NOMO-1 (cell line): ENCODE results near the gene HSPA1A.
"Not testable (repeated sequence)": the region's sequence is repeated elsewhere in the genome, so short reads cannot be mapped to it uniquely, and the experiment has no call there.

Experiments used
- DNase-seq, 2 experiments: peaks; one replicate each; lab custom pipeline; 2025; ENCODE audit not compliant: unreplicated experiment in 2 of 2; lab: John Stamatoyannopoulos, UW

Gene HSPA1A

DNA sequence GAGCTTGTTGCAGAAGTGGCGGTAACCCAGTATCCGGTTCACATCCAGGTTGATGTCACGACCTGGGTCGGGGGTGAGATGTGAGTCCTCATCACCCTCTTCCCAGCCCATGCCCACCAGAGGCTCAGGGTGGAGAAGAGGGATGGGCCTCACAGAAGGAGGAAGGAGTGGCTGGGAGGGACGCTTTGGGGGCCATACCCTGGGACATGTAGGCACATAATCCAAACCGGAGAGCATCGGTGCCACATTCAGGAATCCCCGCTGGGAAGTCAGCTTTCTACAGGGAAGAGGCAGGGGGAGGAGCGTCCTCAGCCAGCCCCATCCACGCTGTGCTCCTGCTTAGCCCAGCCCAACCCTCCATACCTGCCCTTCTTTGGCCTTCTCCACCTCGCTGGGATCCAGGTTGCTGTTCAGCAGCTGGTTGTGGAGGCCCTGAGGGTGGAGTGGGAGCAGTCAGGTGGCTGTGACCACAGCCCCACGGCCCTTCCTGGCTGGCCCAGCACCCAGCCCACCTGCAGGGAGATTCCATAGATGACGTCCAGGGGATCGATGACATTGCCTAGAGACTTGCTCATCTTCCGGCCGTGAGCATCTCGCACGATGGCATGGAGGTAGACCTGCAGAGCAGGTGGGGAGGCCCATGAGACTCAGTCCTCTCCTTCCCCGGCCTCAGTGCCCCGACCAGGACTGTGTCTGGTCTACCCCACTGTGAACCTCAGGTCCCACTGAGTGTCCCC, 34.7 kb upstream of the HSPA1A start:
- DNase-seq: no peak

DNA sequence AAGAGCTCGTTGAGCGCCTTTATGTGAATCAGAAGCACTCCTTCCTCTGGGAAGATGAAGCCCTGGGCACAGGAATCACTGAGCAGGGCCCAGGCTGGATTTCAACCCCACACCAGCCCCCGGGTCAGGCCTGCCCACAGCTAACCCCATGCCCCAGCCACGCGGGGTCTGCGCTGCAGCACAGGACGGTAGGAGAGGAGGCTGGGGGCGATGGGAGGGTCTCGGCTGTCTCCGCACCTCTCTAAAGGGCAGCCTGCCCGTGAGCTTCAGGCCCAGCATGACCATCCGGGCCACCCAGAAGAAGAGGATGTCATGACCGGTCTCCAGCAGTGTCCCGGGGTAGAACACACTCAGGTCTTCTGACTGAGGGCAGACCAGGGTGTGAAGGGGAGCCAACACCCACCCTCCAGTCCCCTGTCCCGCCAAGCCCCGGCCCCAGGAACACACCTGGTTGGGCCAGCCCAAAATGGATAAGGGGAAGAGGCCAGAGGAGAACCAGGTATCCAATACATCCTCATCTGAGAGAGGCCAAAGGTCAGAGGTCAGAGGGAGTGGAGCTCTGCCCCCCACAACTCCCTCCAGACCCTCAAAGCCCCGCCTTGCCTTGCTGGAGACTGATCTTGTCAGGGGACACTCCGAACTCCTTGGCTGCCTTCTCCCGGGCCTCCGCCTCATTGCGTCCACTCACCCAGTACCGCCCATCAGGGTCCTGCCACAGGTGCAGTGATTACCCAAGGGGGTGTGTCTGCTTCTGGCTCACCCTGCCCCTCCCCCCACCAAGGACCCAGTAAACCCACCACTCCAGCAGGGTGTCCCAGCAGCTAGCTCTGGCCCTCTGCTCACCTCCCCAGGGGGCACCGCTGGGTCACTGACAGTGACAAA, 33.9 kb upstream of the HSPA1A start:
- no peak for DNase-seq

DNA sequence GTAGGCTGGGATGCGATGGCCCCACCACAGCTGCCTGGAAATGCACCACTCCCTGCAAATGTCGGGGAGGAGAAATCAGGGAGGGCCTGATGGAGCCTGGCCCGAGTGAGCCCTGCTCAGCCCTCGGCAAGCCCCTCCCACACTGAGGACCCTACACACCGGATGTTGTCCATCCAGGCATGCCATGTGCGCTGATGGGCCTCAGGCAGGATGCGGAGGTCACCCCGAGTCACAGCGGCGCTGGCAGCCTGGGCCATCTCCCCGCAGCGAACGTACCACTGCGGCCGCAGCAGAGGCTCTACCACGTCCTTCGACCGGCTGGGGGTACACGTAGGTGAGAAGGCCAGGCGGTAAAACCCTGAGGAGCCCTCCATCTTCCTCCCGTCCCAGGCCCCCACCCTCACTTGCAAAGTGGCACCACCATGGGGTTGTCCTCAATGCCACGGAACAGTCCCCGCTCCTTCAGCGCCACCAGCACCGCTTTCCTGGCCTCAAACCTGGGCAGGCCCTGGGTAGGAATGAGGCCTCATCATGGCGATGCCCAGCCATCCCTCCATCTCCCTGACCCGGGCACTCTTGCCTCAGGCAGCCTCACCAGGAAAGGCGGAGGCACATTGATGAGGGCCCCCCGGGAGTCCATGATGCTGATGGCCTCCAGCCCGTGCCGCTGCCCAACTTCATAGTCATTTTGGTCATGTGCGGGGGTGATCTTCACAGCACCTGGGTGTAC, 33.1 kb upstream of the HSPA1A start:
- no peak for DNase-seq

DNA sequence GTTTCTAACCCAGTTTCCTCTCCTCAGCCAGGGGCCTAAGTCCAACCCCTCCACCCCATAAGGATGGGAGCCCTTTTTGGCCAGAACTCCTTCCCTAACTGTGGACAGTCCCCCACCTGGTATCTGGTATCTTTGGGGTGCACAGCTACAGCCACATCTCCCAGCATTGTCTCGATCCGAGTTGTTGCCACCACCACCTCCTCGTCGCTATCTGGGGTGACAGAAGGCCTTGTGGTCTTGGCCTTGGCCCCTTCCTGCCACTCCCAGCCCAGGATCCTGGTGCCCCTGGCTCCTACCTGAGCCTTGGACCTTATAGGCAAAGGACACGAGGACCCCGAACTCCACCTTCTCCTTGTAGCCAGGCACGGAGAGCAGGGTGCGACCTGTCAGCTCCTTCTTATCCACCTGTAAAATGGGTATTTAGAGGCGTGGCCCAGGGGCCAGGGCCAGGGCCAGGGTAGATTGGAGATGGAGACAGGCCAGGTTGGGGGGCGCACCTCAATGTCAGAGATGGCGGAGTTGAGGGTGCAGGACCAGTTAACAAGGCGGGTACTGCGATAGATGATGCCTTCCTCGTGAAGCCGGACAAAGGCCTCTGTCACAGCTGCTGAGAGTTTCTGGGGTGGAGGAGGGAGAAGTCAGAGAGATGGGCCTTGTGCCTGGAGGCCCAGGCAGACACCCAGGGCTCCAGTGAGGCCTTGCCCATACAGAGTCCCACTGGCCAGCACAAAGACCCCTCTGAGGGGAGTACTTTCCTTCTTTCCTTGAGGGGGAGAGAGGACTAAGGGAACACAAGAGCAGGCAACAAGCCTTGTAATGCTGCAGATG, 31.0 kb upstream of the HSPA1A start:
- no peak for DNase-seq

DNA sequence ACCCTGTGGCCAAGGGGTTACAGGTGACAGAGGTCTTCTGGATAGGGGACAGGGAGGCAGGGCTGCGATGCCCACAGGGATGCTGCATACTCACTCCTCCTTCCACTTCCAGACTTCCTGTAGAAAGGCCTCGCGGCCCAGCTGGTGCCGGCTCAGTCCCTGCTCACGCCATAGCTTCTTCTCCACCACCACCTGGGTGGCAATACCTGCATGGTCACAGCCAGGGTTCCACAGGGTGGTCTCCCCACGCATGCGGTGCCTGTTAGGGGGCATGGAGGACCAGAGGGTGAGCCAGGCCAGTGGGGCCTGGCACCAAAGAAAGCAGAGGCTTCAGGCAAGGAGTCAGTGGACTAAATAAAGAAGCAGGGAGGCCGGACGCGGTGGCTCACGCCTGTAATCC, 29.9 kb upstream of the HSPA1A start:
- no peak for DNase-seq

DNA sequence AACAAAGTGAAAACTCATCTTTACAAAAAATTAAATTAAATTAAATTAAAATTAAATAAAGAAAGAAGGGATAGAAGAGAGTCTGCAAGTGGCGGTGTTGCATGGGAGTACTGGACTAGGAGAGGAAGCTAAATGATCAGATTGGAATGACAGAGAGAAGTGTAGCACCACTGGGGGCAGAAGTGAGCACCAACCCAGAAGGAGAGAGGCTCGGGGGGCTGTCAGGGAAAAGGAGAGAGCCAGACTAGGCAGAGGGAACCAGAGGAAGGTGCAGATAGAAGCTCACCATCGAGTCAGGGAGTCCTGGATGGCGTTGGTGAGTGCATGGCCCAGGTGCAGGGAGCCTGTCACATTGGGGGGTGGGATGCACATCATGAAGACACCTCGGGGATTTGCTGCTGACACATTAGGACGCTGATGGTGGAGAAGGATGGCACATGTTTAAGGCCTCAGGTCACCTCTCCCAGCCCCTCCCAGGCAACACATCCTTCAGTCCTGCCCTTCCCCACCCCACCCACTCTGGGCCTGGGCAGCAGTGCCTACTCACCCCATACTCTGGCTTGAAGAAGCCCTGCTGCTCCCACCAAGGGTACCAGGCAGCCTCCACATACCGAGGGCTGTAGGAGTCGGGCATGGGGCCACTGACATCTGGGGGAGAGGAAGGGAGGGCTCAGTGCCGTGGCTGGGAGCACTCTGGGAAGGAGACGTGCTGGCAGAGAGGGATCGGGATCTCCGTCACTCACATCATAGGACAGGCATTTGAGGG, 23.8 kb upstream of the HSPA1A start:
- DNase-seq: peak in 1 of 2 experiments; percentile 16

DNA sequence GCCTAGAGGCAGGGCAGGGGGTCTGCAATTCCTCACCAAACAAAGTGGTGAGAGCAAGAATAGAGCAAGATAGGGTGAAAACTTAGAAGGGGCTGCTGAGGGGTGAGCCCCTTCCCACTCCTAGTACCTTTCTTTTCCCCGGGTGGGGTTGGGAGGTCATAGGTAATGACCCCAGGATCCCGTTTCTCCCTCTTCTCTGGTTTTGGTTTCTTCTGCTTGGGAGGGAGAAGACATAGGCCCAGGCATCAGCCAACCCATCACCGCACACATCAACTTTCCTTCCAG, 23.3 kb upstream of the HSPA1A start:
- no peak for DNase-seq

DNA sequence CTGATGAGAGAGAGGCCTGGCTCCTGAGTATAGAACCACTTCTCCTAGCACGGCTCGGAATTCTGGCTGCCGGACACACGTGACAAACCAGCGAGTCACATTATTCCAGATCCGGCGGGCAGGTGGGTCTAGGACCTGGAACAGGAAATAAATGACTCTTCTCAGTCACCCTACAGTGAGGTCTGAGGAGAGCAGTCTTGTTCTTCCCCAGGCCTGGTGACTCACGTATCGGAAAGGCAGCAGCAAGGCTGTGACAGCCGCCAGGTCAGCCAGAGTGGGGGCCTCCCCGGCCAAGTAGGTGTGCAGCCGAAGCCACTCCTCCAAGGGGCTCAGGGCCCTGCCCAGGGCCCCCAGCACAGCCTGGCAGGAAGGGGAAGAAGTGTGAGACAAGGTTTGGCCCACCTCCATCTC, 22.6 kb upstream of the HSPA1A start:
- DNase-seq: no peak

DNA sequence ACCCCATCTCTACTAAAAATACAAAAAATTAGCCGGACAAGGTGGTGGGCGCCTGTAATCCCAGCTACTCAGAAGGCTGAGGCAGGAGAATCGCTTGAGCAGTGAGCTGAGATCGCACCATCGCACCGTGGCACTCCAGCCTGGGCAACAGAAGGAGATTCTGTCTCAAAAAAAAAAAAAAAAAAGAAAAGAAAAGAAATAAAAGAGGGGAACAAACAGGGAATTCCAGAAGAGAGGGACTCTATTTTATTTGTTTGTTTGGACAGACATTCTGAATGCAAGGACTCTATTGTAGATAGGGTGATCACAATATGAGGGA, 21.5 kb upstream of the HSPA1A start:
- not testable (repeated sequence) for DNase-seq

DNA sequence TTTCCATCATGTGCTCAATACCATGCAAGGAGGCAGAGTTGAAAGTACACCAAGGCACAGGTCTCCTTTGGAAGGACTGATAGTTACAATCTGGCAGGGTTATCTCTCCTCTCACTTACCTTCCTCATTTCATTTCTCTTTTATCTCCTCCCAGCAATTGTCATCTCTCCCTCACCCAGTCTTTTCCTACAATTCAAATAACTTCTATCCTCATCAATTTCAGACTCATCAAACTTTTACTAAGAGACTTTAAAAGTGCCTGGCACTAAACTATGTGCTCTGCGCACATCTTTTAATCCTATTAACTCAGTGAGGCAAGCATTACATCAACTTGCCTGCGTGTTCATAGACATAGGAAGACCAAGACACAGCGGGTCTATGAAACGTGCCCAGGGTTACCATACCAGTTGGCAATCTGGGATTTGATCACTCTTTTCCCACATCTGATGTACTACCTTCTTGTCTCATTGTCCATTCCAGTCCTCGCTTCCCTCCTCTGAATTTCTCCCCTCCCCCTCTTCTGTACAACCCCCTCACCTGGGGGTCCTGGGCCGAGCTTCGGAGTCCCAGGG, 21.0 kb upstream of the HSPA1A start:
- DNase-seq: peak in 1 of 2 experiments; percentile 59

DNA sequence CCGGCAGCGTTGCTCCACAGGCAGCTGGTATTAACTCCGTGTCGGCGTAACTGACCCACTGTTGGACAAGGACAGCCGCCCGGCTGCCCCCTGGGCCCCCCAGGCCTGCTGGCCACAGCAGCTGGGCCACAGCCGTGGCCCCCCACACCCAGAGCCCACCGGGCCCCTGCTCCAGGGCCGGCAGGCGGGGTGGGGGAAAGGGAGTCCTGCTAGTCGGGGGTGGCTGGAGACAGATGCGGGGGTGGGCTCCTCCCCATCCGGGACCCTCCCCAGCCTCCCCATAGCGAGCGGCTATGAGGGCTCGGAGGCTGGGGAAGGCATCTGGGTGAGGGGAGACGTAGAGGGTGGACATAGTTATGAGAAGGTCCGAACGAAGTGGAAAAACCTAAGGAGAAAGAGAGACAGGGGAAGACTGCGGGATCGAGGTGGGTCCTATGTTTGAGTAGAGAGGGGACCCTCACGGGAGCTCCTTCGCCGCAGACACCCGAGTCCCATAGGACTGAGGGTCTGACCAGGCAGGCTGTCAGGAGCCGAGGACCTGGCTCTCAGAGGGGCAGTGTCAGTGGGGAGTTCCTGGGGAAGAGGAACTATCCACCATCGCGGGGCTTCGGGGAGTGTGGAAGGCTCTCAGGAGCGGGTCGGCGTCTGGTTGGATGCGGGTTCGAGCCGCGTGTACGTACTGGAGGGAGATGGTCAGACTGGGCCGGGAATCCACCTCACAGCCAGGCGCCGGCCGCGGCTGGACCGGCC, 20.3 kb upstream of the HSPA1A start:
- no peak for DNase-seq

DNA sequence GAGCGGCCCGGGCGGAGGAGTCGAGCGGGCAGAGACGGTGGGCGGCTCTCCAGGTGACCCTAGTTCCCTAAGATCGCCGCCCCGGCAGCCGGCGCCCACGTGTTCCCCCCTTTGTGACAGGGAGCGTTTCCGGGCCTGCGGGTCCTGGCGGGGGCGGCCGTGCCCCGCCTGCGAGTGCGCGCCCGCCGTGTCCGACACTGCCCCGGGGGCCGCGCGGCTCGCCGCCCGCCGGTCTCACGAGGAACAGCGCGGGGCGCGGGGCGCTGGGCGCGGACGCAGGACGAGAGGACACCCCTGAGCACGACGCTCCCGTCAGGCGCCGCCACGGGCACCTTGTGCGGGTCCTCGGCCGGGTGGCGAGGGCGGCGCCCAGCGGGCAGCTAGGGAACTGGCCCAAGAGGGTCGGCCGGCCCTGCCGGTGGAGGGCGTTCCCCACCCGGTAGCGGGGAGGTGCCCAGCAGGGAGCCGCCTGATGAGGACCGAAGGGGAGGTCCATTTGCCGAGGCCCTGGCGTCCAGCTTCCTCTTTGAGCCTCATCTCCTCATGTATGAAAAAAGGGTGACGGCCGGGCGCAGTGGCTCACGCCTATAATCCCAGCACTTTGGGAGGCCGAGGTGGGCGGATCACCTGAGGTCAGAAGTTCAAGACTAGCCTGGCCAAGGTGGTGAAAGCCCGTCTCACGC, 19.6 kb upstream of the HSPA1A start, which contains the start of gene VARS1:
VARS1 (minus strand) TSS at position 137 of the 683 bp plus-strand sequence. CDS start 535 bp downstream, outside the sequence.
- peak; percentile 93 to 96 for DNase-seq

DNA sequence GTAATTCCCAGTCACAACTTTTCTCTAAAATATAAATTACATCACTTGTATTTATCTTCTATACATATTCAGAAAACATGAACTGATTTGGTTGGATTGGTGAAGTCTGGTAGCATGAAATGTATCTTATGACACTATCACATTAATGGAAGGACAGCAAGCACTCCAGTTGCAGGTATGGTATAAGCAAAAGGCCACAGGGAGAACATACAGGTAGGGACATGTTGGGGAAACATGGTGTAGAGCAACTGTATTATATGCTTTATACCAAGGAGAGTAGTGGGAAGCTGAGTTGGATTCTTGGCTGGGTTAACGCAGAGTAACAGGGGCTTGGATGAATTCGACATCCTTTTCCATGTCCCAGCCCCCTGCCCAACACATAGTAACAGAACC, 18.4 kb upstream of the HSPA1A start:
- no peak for DNase-seq

DNA sequence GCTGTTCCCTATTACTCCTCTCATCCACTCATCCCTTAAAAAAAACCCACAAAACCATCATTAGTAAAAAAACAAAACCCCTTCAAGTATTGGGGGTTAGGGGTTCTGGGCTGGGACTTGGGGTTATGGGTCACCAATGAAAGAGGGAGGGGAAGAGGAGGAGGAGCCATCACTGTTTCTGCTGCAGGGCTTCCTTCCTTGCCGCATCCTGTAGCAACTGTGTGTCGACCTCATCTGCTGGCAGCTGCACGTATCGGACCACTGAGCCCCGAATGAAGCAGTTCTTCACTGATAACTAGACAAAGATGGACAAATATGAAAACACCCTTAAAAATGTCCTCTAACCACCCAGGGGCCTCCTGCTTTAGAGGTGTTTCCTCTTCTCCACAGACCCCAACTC, 17.8 kb upstream of the HSPA1A start:
- no peak for DNase-seq

DNA sequence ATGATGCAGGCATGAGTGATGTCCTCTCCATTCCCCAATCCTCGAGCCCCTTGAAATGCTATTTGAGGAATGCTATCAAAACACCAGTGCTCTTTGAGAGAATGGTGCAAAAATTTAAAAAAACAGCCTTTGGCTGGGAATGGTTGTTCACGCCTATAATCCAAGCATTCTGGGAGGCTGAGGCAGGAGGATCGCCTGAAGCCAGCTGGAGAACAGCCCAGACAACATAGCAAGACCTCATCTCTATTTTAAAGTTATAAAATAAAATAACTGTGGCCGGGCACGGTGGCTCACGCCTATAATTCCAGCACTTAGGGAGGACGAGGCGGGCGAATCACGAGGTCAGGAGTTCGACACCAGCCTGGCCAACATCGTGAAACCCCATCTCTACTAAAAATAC, 15.6 kb upstream of the HSPA1A start:
- DNase-seq: no peak

DNA sequence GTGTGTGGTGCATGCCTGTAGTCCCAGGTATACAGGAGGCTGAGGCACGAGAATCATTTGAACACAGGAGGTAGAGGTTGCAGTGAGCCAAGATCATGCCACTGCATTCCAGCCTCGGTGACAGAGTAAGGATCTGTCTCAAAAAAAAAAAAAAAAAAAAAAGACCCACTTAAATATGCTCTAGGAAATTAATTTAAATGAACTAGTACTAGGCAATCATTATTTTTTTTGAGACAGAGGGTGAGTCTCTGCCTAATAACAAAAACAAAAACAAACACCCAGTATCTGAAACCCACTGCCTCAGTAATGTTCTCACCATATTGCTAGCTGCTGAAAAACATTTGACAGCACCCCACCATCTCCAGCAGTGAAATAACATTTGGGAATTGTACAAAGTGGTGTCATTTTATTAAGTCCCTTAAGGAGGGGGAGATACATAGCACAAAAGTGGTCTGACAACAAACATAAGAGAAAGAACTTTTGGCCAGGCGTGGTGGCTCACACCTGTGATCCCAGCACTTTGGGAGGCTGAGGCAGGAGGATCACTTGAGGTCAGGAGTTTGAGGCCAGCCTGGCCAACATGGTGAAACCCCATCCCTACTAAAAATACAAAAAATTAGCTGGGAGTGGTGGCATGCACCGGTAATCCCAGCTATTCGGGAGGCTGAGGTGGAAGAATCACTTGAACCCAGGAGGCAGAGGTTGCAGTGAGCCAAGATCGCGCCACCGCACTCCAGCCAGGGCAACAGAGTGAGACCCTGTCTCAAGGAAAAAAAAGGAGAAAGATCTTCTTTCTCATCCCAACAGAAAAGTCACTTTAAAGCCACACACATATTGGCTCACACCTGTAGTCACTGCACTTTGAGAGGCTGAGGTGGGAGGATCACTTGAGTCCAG, 14.1 kb upstream of the HSPA1A start:
- not testable (repeated sequence) for DNase-seq

DNA sequence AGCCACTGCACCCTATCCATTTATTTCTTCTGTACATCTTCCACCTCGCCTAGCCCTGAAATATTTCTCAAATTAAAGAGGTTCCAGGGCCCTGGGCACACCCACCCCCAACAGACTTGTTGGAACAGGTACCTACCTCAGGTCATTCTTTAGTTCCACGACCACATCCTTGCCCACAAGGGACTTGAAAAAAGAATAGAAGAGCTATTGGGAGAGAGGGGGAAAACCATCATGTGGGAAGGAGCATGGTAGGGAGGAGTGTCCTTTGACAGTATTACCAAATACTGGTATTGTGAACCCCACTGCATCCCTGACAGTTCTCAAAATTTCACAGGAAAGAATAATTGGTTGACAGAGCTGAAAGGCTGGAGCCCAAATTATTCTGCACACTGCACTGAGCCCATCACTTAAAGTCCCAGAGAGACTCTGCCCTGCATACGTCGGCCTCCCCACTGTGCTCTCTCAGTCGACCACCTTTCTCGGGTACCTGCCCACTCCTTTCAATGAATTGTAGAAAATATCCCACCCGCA, 9.3 kb upstream of the HSPA1A start:
- DNase-seq: no peak
